Esophagus muscularis mucosa (tissue), 4 donors: ENCODE measurements around the gene OMA1.

Experiments used
- CTCF ChIP-seq, 3 experiments: fragments of 200-600 bp in 2 of 3; fragments of 450-650 bp in 1 of 3; sonication (generic) in 2 of 3; IDR thresholded peaks; one replicate each; pipeline ENCODE4 v1.5.1; 2017 to 2019; ENCODE audit warnings: antibody characterized with exemption in 3 of 3, mild to moderate bottlenecking in 2 of 3, moderate library complexity in 1 of 3
- EP300 ChIP-seq: sonication (generic); formaldehyde crosslinking; IDR thresholded peaks from one replicate; pipeline ENCODE4 v1.6.1; 2017; ENCODE audit warnings: antibody characterized with exemption
- POLR2A ChIP-seq: fragments of 450-650 bp; IDR thresholded peaks from one replicate; pipeline ENCODE4 v1.6.1; 2017; ENCODE audit warnings: antibody characterized with exemption, moderate library complexity, mild to moderate bottlenecking, low read depth
- POLR2AphosphoS5 ChIP-seq, 2 donors: sonication (generic); formaldehyde crosslinking; IDR thresholded peaks; one replicate each; pipeline ENCODE4 v1.6.1; 2017; ENCODE audit warnings: antibody characterized with exemption in 2 of 2

GRCh38 chr1:58435376-58435775, 111.2 kb downstream of the OMA1 start:
- TF ChIP-seq CTCF (IDR thresholded peaks at IDR 0.05) (no peak), POLR2AphosphoS5 (IDR thresholded peaks at IDR 0.05) (no peak), POLR2A (no peak), EP300 (no peak)
